ENCODE measurements around the gene USP17L10.
"Not testable (repeated sequence)": the region's sequence is repeated elsewhere in the genome, so short reads cannot be mapped to it uniquely, and the experiment has no call there.

DNA sequence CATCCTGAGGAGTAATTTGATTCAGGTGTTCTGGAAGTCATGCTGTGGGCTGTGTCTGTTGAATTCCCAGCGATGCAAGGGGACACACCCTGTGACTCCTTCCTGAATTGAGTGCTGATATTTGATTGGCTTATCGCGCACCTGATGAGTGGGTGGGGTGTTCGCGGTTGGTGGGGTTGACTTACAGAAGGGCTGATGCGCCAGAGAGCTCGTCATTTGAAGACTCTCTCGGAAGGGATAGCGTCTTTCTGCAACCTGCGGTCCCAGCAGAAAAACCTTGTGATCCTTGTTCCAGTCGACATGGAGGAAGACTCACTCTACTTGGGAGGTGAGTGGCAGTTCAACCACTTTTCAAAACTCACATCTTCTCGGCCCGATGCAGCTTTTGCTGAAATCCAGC is 42.6 kb downstream of the USP17L10 start, which contains the start of gene USP17L19:
- TF ChIP-seq, protein P1, sequence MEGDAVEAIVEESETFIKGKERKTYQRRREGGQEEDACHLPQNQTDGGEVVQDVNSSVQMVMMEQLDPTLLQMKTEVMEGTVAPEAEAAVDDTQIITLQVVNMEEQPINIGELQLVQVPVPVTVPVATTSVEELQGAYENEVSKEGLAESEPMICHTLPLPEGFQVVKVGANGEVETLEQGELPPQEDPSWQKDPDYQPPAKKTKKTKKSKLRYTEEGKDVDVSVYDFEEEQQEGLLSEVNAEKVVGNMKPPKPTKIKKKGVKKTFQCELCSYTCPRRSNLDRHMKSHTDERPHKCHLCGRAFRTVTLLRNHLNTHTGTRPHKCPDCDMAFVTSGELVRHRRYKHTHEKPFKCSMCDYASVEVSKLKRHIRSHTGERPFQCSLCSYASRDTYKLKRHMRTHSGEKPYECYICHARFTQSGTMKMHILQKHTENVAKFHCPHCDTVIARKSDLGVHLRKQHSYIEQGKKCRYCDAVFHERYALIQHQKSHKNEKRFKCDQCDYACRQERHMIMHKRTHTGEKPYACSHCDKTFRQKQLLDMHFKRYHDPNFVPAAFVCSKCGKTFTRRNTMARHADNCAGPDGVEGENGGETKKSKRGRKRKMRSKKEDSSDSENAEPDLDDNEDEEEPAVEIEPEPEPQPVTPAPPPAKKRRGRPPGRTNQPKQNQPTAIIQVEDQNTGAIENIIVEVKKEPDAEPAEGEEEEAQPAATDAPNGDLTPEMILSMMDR (conservative IDR thresholded peaks at IDR 0.05 in 1 of 2, IDR thresholded peaks at IDR 0.05 in 1 of 2; ENCODE audit: extremely low read depth in 1 of 2, insufficient read depth in 1 of 2, low read depth in 1 of 2, low read length in 2 of 2), result not testable (repeated sequence)
- not testable (repeated sequence) for TF ChIP-seq EZH2 (IDR thresholded peaks at IDR 0.05; ENCODE audit: borderline replicate concordance, low read length)

Measured in mammary epithelial cell (primary cell).